HEK293 (cell line): Measurements from ENCODE around the gene ZNF41.

Experiments
- KLF8 ChIP-seq: fragments of 450-650 bp; formaldehyde crosslinking; IDR thresholded peaks from 2 replicates; pipeline ENCODE4 v1.5.1; 2016; ENCODE audit warnings: missing biosample characterization, missing genetic modification characterization
- SALL2 ChIP-seq: fragments of 450-650 bp; formaldehyde crosslinking; IDR thresholded peaks from 2 replicates; pipeline ENCODE4 v1.5.0; 2017; ENCODE audit warnings: missing biosample characterization, mild to moderate bottlenecking, missing genetic modification characterization, borderline replicate concordance
- ZNF175 ChIP-seq: fragments of 450-650 bp; formaldehyde crosslinking; IDR thresholded peaks from 2 replicates; pipeline ENCODE4 v1.5.1; 2016; ENCODE audit warnings: missing biosample characterization, missing genetic modification characterization
- ZNF223 ChIP-seq: fragments of 450-650 bp; formaldehyde crosslinking; IDR thresholded peaks from 2 replicates; pipeline ENCODE4 v1.5.1; 2016; ENCODE audit warnings: missing biosample characterization, missing genetic modification characterization
- ZNF473 ChIP-seq: fragments of 450-650 bp; formaldehyde crosslinking; IDR thresholded peaks from 2 replicates; pipeline ENCODE4 v1.5.1; 2017; ENCODE audit warnings: missing biosample characterization, missing genetic modification characterization
- ZNF624 ChIP-seq: fragments of 450-650 bp; formaldehyde crosslinking; IDR thresholded peaks from 2 replicates; pipeline ENCODE4 v1.5.1; 2017; ENCODE audit warnings: missing biosample characterization, missing genetic modification characterization
- TF ChIP-seq, protein P1 (sequence below): fragments of 450-650 bp; formaldehyde crosslinking; IDR thresholded peaks from 2 replicates; pipeline ENCODE4 v1.5.1; 2016; ENCODE audit warnings: missing biosample characterization, missing genetic modification characterization

DNA sequence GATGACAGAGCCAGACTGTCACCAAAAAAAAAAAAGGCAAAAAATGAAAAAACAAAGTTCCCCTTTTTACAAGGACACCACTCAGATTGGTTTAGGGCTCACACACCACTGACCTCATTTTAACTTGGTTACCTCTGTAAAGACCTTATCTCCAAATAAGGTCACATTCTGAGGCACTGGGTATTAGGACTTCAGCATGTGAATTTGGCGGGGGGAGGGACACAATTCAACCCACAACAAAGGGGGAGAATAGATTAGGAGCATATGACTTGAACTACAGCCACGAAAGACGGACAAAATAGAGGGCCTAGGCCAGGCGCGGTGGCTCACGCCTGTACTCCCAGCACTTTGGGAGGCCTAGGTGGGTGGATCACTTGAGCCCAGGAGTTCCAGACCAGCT is 47.0 kb upstream of the ZNF41 start:
- TF ChIP-seq ZNF624 (tag by site-specific recombination) (no peak), SALL2 (no peak), ZNF175 (no peak), ZNF473 (tag by site-specific recombination) (no peak), KLF8 (tag by site-specific recombination) (no peak), ZNF223 (no peak)
- TF ChIP-seq, protein P1, sequence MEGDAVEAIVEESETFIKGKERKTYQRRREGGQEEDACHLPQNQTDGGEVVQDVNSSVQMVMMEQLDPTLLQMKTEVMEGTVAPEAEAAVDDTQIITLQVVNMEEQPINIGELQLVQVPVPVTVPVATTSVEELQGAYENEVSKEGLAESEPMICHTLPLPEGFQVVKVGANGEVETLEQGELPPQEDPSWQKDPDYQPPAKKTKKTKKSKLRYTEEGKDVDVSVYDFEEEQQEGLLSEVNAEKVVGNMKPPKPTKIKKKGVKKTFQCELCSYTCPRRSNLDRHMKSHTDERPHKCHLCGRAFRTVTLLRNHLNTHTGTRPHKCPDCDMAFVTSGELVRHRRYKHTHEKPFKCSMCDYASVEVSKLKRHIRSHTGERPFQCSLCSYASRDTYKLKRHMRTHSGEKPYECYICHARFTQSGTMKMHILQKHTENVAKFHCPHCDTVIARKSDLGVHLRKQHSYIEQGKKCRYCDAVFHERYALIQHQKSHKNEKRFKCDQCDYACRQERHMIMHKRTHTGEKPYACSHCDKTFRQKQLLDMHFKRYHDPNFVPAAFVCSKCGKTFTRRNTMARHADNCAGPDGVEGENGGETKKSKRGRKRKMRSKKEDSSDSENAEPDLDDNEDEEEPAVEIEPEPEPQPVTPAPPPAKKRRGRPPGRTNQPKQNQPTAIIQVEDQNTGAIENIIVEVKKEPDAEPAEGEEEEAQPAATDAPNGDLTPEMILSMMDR (tag by site-specific recombination) = no peak
